HG03060 (cell line): ENCODE measurements around the gene ZNF217.
"Not testable (repeated sequence)": the region's sequence is repeated elsewhere in the genome, so short reads cannot be mapped to it uniquely, and the experiment has no call there.

Source experiments
- ATAC-seq: cut with Tn5 transposase; IDR thresholded peaks from one replicate; pipeline ENCODE4 v1.9.1; 2021; ENCODE audit warnings: low read depth, moderate number of reproducible peaks; ENCODE audit not compliant: unreplicated experiment

Gene ZNF217

DNA sequence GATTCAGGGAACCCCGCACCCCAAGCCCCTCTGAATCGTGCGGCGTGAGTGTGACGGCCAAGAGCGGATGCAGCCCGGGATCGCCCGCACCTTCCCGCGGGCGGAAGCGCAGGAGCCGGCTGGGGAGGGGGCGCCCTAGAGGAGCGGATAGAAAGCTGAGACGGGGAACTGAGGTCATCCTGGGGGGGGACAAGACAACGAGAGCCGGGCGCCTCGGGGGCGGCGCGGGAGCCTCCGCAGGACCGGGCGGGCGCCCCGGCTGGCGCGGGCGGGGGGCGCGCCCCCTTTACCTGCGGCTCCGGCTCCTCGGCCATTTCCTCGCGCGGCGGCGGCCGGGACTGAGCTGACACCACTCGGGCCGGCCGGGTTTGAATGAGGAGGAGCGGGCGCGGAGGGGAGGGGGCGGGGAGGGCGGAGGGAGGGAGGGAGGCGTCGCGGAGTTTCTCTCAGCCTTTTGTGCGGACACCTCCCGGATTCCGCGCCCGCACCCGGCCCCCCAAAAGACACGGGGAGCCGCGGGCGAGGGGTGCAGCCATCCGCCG lies at the start of gene ZNF217:
Gene ZNF217 (minus strand): TSS at position 374 of the 542 bp plus-strand sequence. CDS start 11,013 bp downstream, outside the sequence.
- ATAC-seq = not testable (repeated sequence)

DNA sequence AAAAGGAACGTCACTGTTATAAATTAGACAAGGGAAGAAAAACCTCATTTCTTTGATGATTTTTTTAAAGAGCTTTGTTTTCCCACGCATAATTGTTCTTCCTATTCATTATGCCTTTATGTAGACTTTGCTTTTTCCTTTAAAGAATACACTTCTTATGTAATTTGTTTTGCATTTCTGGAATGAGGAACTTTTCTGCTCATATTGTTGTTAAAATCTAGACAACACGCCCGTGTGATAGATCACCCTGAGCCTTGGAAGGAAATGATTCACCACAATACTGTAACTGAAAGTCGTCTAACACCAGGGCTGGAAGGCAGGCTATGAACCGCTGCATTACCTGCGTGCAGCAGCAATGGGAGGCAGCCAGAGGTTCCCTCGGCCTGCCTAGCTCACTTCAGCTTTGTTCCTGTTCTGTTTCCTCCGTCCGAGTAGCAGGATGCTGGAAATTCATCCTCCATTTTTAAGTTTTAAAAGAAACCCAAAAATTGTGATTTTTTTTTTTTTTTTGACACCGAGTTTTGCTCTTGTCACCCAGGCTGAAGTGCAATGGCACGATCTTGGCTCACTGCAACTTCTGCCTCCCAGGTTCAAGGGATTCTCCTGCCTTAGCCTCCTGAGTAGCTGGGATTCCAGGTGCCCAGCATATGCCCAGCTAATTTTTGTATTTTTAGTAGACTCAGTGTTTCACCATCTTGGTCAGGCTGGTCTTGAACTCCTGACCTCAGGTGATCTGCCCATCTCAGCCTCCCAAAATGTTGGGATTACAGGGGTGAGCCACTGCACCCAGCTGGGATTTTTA lies 49.6 kb upstream of the ZNF217 start:
- ATAC-seq = peak; percentile 94

DNA sequence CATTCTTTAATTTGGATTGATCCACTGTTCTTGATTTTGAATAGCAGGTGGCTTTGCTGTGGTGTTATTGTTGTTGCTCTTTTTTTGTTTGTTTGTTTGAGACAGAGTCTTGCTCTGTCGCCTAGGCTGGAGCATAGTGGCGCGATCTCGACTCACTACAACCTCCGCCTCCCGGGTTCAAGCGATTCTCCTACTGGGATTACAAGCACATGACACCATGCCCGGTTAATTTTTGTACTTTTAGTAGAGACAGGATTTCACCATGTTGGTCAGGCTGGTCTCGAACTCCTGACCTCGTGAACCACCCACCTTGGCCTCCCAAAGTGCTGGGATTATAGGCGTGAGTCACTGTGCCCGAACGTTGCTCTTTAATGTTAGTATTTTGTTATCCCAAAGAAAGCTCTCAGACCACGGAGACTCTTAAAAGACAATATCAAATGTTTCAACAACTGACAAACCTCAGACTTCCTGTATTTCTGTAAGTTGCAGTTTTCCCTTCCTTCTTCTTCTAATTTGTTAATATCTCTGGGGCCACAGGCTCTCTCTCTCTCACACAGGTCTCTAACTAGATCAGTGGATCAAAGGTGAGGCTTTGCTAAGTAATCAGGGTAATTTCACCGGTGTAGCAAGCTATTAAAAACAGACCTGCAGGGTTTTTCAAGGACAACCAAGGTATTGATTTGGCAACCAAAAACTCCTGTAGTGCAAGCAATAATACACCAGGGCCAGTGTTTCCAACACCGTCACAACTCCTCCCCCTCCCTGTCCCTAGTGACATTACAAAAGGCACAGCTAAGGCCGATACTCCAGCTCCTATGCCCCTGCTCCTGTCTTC lies 48.8 kb upstream of the ZNF217 start:
- peak; percentile 29 for ATAC-seq

DNA sequence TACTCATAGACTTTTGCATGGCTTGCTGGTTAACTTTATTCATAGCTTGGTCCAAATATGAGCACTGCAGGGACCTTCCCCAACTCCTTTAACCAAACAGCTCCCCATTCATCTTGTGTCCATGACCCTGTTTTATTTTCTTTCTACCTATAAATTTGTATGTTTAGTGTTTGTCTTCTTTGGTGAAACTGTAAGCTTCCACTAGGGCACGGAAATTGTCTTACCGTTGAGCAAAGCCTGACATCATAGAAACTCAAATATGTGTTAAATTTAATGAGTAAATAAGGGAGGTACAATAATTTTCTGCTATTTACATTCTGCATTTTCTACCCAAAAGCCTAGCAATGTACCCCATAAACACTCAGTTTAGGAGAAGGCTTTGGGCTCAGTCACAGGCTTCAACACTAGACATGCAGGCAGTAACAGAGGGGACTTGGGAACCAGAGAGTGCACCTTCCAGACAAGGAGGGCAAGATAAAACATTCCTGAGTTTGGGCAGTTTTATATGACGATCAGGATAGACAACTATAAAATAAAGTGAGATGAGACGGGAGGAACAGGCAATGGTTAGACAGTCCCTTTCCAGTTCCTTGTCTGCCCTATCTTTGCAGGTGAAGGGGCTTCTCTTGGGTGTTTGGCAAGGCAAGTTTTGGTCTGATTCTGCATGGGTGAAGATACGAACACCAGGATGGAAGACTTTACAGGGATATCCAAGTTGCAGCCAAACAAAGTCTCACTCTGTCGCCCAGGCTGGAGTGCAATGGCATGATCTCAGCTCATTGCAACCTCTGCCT lies 46.2 kb upstream of the ZNF217 start:
- ATAC-seq = no peak

DNA sequence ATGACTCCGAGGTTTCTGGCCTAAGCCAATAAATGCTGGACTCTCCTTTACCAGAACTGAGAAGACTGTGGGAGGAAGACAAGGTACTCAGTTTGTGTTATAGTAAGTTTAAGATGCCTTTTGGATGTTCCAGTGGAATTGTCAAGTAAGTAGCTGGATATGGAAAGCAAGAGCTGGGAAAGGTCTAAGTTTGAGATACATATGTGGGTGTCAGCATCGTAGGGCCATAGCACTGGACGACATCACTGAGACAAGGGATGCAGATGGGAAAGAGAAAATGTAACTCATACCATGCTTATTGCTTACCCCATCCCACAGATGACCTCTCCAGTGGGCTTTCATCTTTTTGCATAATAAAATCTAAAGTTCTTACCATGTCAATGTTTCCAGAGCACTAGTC lies 45.5 kb upstream of the ZNF217 start:
- ATAC-seq = no peak

DNA sequence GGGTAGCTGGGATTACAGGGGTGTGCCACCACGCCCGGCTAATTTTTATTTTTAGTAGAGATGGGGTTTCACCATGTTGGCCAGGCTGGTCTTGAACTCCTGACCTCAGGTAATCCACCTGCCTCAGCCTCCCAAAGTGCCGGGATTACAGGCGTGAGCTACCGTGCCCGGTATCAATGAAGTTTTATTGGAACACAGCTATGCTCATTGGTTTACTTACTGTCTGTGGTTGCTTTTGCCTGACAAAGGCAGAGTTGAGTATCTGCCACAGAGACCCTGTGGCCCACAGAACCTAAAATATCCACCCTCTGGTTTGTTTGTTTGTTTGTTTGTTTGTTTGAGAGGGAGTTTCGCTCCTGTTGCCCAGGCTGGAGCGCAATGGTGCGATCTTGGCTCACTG lies 43.7 kb upstream of the ZNF217 start:
- not testable (repeated sequence) for ATAC-seq

DNA sequence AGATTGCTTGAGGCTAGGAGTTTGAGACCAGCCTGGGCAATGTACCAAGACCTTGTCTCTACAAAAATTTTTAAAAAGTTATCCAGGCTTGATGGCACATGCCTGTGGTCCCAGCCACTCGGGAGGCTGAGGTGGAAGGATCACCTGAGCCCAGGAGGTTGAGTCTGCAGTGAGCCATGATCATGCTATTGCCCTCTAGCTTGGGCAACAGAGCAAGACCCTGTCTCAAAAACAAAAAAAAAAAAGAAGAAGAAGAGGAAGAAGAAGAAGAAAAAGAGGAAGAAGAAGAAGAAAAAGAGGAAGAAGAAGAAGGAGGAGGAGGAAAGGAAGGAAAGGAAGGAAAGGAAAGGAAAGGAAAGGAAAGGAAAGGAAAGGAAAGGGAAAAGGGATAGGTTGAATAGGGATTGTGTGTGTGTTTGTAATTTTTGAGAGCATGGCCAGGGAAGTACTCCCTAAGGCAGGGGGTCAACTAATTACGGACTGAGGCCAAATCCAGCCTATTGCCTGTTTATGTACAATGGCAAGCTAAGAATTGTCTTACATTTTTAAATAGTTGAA lies 43.0 kb upstream of the ZNF217 start:
- no peak for ATAC-seq

DNA sequence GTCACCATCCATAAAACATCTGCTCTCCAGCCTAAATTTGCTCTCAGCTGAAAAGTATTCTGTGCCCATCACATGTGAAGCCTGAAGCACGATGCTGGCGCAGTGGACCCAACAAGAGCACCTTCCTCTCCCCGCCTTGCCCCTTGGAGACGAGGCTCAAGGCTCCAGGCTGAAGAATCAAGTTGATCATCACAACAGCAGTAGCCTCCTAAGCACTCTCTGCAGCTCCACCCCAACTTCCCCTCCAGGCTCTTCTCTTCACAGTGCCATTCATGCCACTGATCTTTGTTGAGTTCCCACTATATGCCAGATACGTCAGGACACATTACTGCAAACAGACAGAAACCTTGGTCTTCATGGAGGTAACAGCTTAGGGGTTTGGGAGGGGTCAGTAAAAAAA lies 41.6 kb upstream of the ZNF217 start:
- no peak for ATAC-seq

DNA sequence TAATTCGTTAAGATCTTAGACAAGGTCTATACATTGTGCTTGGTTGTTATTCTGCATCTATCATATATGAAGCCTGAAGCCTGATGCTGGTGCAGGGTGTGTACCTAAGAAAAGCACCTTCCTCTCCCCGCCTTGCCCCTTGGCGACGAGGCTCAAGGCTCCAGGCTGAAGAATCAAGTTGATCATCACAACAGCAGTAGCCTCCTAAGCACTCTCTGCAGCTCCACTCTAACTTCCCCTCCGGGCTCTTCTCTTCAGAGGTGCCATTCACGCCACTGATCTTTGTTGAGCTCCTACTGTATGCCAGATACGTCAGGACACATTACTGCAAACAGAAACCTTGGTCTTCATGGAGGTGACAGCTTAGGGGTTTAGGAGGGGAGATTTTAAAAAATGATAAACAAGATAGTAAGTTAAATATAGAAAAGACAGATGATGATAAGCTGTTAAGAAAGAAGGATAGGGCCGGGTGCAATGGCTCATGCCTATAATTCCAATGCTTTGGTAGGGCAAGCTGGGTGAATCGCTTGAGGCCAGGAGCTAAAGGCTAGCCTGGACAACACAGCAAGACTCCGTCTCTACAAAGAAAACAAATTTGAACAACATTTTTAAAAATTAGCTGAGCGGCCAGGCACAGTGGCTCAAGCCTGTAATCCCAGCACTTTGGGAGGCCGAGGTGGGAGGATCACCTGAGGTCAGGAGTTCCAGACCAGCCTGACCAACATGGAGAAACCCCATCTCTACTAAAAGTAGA lies 38.4 kb upstream of the ZNF217 start:
- no peak for ATAC-seq

DNA sequence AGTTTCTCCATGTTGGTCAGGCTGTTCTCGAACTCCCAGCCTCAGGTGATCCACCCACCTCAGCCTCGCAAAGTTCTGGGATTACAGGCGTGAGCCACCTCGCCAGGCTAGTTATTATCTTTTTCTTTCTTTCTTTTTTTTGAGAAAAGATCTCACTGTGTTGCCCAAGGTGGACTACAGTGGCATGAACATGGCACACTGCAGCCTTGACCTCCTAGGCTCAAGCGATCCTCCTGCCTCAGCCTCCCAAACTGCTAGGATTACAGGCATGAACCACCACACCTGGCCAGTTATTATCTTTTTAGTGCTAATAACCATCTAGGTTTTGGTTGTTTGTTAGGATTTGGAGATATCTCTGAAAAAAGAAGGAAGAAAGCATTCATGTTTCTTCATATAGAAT lies 35.8 kb upstream of the ZNF217 start:
- ATAC-seq = no peak

DNA sequence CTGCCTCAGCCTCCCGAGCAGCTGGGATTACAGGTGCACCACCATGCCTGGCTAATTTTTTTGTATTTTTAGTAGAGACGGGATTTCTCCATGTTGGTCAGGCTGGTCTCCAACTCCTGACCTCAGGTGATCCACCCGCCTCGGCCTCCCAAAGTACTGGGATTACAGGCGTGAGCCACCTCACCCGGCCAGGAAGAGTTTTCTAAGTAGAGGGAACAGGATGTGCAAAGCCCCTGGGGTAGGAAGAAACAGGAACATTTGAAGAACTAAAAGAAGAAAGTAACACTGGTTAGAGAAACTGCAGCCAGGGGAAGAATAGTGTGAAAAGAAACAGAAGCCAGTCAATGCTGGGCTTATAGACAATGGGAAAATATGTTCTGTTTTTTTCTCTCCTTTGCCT lies 35.1 kb upstream of the ZNF217 start:
- not testable (repeated sequence) for ATAC-seq

DNA sequence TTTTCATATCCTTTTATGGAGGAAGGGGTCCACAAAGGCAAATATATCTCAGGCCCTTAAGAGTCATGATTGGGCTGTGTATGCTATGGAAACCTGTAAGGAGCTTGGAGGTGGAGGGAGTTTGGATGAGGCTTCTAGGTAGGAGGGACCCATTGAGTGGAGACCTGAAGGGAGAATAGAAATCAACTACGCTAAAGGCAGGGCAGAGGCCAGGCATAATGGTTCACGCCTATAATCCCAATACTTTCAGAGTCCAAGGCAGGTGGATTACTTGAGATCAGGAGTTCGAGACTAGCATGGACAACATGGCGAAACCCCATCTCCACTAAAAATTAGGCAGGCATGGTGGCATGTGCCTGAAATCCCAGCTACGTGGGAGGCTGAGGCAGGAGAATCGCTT lies 34.4 kb upstream of the ZNF217 start:
- ATAC-seq = no peak

DNA sequence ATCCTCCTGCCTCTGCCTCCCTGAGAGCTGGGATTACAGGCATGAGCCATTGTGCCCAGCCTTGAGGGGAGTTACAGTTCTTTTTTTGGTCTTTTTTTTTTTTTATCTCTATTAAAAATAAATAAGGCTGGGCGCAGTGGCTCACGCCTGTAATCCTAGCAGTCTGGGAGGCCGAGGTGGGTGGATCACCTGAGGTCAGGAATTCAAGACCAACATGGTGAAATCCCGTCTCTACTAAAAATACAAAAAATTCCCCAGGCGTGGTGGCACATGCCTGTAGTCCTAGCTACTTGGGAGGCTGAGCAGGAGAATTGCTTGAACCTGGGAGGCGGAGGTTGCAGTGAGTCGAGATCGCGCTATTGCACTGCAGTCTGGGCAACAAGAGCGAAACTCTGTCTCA lies 33.4 kb upstream of the ZNF217 start:
- ATAC-seq = not testable (repeated sequence)

DNA sequence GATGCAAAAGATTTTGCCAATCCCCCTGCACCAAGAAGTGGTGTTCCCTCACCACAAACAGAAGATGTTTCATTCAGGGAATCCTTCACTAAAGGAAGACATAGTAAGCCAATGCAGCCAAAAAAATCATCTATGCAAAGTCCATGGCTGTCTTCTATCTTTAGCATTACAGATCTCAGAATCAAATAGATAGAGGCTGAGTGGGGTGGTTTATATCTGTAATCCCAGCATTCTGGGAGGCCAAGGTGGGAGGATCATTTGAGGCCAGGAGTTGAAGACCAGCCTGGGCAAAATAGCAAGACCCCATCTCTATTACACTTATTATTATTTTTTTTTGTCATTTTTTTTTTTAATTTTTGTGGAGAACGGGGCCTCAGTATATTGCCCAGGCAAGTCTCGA lies 32.9 kb upstream of the ZNF217 start:
- ATAC-seq = no peak

DNA sequence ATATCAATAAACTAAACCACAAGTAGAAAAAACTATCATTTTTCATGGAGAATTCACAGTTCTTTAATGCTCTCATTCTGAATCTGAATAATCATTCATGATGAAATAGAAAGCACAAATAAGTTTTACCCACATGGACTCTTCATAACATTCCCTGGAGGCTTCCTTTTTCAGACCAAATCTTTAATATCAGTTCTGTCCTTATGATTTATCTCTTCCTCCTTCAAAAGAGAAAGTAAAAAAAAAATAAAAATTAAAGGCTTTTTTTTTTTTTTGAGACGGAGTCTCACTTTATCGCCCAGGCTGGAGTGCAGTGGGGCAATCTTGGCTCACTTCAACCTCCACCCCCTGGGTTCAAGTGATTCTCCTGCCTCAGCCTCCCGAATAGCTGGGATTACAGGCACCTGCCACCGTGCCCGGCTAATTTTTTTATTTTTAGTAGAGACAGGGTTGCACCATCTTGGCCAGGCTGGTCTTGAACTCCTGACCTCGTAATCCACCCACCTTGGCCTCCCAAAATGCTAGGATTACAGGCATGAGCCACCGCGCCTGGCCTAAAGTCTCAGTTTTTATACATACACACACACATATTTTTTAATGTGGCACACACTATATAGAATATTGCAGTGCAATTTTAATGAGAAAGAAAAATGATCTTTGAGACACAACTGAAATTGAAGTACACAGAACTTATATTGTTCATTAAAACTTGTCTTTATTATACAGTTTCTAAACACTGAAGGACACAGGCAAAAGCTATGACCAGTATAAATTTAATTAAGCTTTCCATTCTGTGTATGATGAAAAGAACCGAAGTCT lies 31.9 kb upstream of the ZNF217 start:
- ATAC-seq = no peak

DNA sequence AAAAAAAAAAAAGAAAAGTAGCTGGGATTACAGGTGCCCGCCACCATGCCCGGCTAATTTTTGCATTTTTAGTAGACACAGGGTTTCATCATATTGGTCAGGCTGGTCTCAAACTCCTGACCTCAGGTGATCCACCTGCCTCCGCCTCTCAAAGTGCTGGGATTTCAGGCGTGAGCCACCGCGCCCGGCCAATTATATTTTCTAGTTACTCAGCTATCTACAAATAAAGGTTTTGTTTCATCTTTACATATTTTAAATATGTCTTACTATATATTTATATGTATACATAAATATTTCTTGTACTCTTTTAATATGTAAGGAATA lies 31.2 kb upstream of the ZNF217 start:
- not testable (repeated sequence) for ATAC-seq

DNA sequence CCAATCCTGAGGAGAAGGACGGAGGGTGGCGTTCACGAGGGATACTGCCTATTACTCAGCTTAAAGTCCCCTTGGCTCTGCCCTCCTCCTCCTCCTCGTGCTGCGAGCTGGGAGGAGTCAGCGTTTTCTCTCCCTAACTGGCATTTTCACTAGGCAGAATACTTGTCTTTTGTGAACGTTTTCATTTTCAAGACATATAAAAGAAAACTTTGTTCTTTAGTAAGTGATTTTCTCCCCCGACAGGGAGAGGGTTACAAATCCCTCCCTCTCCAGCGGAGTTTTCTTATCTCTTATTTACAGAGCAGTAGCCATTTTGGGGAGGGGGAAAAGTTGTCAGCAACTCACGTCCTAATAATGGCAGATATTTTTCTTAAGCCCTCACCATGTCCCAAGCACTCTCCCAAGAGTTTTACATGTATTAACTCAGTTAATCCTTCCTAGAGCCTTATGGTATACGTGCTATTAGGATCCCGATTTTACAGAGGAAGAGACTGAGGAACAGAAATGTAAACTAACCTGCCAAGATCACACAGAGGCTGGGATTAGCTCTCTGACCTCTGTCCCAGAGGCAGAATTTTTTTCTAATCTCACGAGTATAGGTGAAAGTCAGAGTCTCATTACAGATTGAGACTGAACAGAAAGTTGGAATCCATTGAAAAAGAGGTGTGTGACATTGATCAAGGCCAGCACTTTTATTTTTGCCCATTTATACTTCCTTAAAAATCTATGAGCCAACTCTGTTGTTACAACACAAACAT lies 30.0 kb upstream of the ZNF217 start:
- no peak for ATAC-seq

DNA sequence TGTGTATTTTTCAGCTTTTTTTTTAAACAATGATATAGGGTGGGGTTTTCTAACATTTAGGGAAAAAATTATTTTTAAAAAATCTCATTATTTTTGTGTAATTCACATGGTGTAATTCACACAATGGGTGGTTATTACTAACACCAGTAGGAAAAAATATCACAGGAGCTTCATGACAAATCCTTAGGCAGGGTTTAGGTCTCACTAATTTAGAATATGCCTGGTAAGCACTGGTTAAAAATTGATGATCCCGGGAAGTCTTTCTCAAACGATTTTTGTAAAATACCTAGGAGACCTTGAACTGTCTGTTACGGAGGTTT lies 29.5 kb upstream of the ZNF217 start:
- no peak for ATAC-seq
